Endothelial cell of umbilical vein (primary cell): ENCODE measurements around the gene PHC2. TPM values are rescaled to one million over a fixed set of nuclear protein-coding genes. Genes with fewer than 3 reads are reported as not detected.

Experiments
- BruUV-seq: library from RNA; stranded (reverse); fragments of 400-500 nt; replicated peaks from 2 replicates; lab custom pipeline; 2021; lab: Mats Ljungman, UMichigan
- CTCF ChIA-PET: fragments of 300-600, 350-600 bp; sonication (Branson Sonifier 250); formaldehyde crosslinking; loops from one replicate; lab custom pipeline; 2021; ENCODE audit warnings: antibody characterized with exemption, inconsistent platforms; lab: Charles Lee
- POLR2A ChIA-PET: fragments of 300-600, 350-600 bp; sonication (Branson Sonifier 250); formaldehyde crosslinking; loops from one replicate; lab custom pipeline; 2021; ENCODE audit warnings: antibody characterized with exemption, inconsistent platforms; lab: Charles Lee
- DNase-seq: peaks from one replicate; pipeline ENCODE4 v3.0.0-alpha.2; 2011; ENCODE audit warnings: low read depth, low spot score
- FAIRE-seq: peaks from 2 replicates; lab custom pipeline; 2011; peaks lifted over from hg19 to GRCh38; lab: Jason Lieb, UNC
- H2AFZ ChIP-seq: 2 replicates; pipeline ENCODE4 v1.6.0; 2012; ENCODE audit warnings: low read depth, low read length, control low read depth, inconsistent platforms
- H3K27ac ChIP-seq: 2 replicates; pipeline ENCODE4 v1.5.1; 2011; ENCODE audit warnings: low read depth, mild to moderate bottlenecking, control low read depth, low read length, moderate library complexity; ENCODE audit not compliant: insufficient read depth
- H3K27me3 ChIP-seq, 2 experiments: 2 replicates each; pipeline versions ENCODE4 v1.6.0 to v1.6.1; 2011; ENCODE audit warnings: low read length in 2 of 2, mixed read lengths in 1 of 2; ENCODE audit not compliant: control insufficient read depth in 2 of 2, insufficient read depth in 2 of 2
- H3K36me3 ChIP-seq, 2 experiments: 2 replicates in 1 of 2; 3 replicates in 1 of 2; pipeline ENCODE4 v1.5.1; 2011; ENCODE audit warnings: low read length in 2 of 2, mild to moderate bottlenecking in 1 of 2, moderate library complexity in 1 of 2; ENCODE audit not compliant: control insufficient read depth in 2 of 2, insufficient read depth in 2 of 2; ENCODE audit errors: extremely low read depth in 1 of 2
- H3K4me1 ChIP-seq: 3 replicates; pipeline ENCODE4 v1.5.1; 2011; ENCODE audit warnings: mild to moderate bottlenecking, low read length; ENCODE audit not compliant: control insufficient read depth, insufficient read depth; ENCODE audit errors: extremely low read depth
- H3K4me2 ChIP-seq: 2 replicates; pipeline ENCODE4 v1.6.1; 2011; ENCODE audit warnings: low read length, control low read depth, mixed read lengths; ENCODE audit not compliant: insufficient read depth
- H3K4me3 ChIP-seq, 3 experiments: fragments of 200-600 bp in 1 of 3; sonication (generic), shearing (Covaris generic) in 1 of 3; replicated peaks in 1 of 3; 2 replicates each; pipeline ENCODE4 v1.5.1; 2011 to 2016; ENCODE audit warnings: control low read depth in 3 of 3, low read length in 3 of 3, mild to moderate bottlenecking in 2 of 3, inconsistent platforms in 1 of 3, low read depth in 1 of 3, moderate library complexity in 1 of 3; ENCODE audit not compliant: insufficient read depth in 1 of 3
- H3K79me2 ChIP-seq: 2 replicates; pipeline ENCODE4 v1.6.0; 2012; ENCODE audit warnings: low read length, inconsistent platforms; ENCODE audit not compliant: control insufficient read depth, insufficient read depth
- H3K9ac ChIP-seq: replicated peaks from 2 replicates; pipeline ENCODE3; 2011; ENCODE audit warnings: low read length, control low read depth; ENCODE audit not compliant: insufficient read depth; ENCODE audit errors: extremely low read depth
- H3K9me1 ChIP-seq: replicated peaks from 3 replicates; pipeline ENCODE4 v1.6.0; 2011; ENCODE audit warnings: mild to moderate bottlenecking, low read length; ENCODE audit not compliant: control insufficient read depth, insufficient read depth; ENCODE audit errors: extremely low read depth
- H3K9me3 ChIP-seq: replicated peaks from 2 replicates; pipeline ENCODE4 v1.5.1; 2012; ENCODE audit warnings: low read length, inconsistent platforms; ENCODE audit not compliant: control insufficient read depth, insufficient read depth
- H4K20me1 ChIP-seq: replicated peaks from 2 replicates; pipeline ENCODE3; 2011; ENCODE audit warnings: mild to moderate bottlenecking, low read length; ENCODE audit not compliant: control insufficient read depth, insufficient read depth; ENCODE audit errors: extremely low read depth
- EZH2 ChIP-seq: IDR thresholded peaks from 2 replicates; pipeline ENCODE4 v1.6.1; 2012; ENCODE audit warnings: borderline replicate concordance, low read depth, mild to moderate bottlenecking, moderate library complexity, low read length, inconsistent platforms; ENCODE audit not compliant: severe bottlenecking
- FOS ChIP-seq: IDR thresholded peaks from 2 replicates; pipeline ENCODE4 v1.6.1; 2011; ENCODE audit warnings: mild to moderate bottlenecking, low read length, moderate library complexity, borderline replicate concordance; ENCODE audit not compliant: insufficient read depth
- GATA2 ChIP-seq: IDR thresholded peaks from 2 replicates; pipeline ENCODE4 v1.7.0; 2011; ENCODE audit warnings: low read depth, mild to moderate bottlenecking, moderate library complexity, mixed read lengths, low read length; ENCODE audit not compliant: insufficient read length, insufficient read depth
- JUN ChIP-seq: IDR thresholded peaks from 2 replicates; pipeline ENCODE4 v1.6.1; 2011; ENCODE audit warnings: borderline replicate concordance, low read depth; ENCODE audit not compliant: insufficient read length, insufficient read depth
- MYC ChIP-seq: IDR thresholded peaks from one replicate; pipeline ENCODE4 v1.6.1; 2011; ENCODE audit warnings: mild to moderate bottlenecking, low read depth, low read length
- POLR2A ChIP-seq: IDR thresholded peaks from 2 replicates; pipeline ENCODE4 v1.6.1; 2012; ENCODE audit warnings: low read depth, mild to moderate bottlenecking, control low read depth, low read length
- POLR2AphosphoS5 ChIP-seq: IDR thresholded peaks from 2 replicates; pipeline ENCODE4 v1.6.1; 2012; ENCODE audit warnings: low read depth, mild to moderate bottlenecking, control low read depth, low read length, moderate library complexity; ENCODE audit not compliant: insufficient read depth
- dilution Hi-C: fragments of 300-500 bp; cut with MboI; formaldehyde crosslinking; loops from one replicate; pipeline ENCODE4 v1.15.0; 2019; ENCODE audit warnings: low sequenced_read_pairs; ENCODE audit not compliant: extremely low pct_ligation_motif_present
- intact Hi-C: fragments of 100-400 bp; cut with micrococcal nuclease; formaldehyde crosslinking; loops from one replicate; pipeline ENCODE4 v1.10.0; 2022
- polyA plus RNA-seq, 4 experiments: library from polyadenylated mRNA; depleted of rRNA in 3 of 4; stranded (reverse) in 3 of 4; unstranded in 1 of 4; fragments of >200 nt; gene quantifications; 2 replicates each; pipeline versions ENCODE4 v1.2.1 to v1.2.3, GENCODE V29; 2011 to 2012; ENCODE audit warnings: missing spikeins in 1 of 4
- total RNA-seq: library from RNA; stranded (reverse); gene quantifications from 2 replicates; pipeline ENCODE4 v1.2.3, GENCODE V29; 2021
- TF ChIP-seq, protein P1 (sequence below), 2 donors: IDR thresholded peaks; 1 replicate in 1 of 2; 2 replicates in 1 of 2; pipeline ENCODE4 v1.5.1; 2011; ENCODE audit warnings: low read length in 2 of 2, mild to moderate bottlenecking in 2 of 2, moderate library complexity in 2 of 2, control low read depth in 1 of 2, inconsistent platforms in 1 of 2, low read depth in 1 of 2; ENCODE audit not compliant: insufficient read depth in 1 of 2; ENCODE audit errors: extremely low read depth in 1 of 2
- TF ChIP-seq, protein P2 (sequence below): IDR thresholded peaks from 2 replicates; pipeline ENCODE4 v1.6.1; 2011; ENCODE audit not compliant: insufficient read depth, insufficient read length

The PHC2 gene
- total and polyA plus RNA-seq, 2 donors (not counting 3 experiments of a cell fraction or from before 2014, with no cell fraction given), result 65.6 to 79.0 TPM

DNA sequence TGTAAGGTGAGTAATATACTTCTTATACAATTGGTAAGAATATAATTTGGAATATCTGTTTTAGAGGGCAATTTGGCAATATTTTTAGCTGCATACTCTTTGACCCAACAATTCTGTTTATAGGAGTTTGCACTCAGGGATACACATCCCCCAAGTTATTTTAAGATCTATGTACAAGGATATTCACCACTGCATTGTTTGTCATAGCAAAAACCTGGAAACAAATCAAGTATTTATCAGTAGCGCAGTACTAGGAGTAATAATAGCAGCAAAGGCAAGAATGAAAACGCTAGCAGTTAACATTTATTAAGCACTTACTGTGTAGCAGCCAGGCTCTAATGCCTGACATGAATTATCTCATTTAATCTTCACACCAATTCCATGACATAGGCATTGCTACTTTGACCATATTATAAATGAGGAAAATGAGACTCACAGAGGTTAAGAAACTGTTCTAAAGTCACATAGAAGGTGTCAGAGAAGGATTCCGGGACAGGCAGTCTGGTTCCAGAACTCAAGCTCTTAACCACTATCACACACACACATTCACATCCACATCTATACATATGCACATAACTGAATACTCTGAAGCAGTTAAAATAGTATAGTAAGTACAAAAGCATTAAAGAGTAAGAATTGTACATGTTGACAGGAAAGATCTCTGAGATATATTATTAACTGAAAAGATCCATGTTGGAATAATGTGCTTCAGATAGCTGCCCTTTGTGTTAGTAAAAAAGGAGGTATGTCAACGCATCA is 30.6 kb downstream of the PHC2 start:
- H3K79me2 ChIP-seq, result no peaks in the 10 kb centered on the region
- no peak overlapping the region for H3K4me3 ChIP-seq
- H3K9me3 ChIP-seq, result no peaks in the 10 kb centered on the region
- ChIA-PET CTCF (interaction anchor here (1.2 to 1.9 kb wide), 2 partner anchors 11 to 56 kb away, joined by 3 to 8 read pairs; no protein-coding TSS in a partner anchor), POLR2A (no interaction called here)
- TF ChIP-seq EZH2 (no peak), JUN (no peak), POLR2AphosphoS5 (no peak), MYC (no peak), GATA2 (no peak), POLR2A (no peak), FOS (no peak)
- TF ChIP-seq, protein P1, sequence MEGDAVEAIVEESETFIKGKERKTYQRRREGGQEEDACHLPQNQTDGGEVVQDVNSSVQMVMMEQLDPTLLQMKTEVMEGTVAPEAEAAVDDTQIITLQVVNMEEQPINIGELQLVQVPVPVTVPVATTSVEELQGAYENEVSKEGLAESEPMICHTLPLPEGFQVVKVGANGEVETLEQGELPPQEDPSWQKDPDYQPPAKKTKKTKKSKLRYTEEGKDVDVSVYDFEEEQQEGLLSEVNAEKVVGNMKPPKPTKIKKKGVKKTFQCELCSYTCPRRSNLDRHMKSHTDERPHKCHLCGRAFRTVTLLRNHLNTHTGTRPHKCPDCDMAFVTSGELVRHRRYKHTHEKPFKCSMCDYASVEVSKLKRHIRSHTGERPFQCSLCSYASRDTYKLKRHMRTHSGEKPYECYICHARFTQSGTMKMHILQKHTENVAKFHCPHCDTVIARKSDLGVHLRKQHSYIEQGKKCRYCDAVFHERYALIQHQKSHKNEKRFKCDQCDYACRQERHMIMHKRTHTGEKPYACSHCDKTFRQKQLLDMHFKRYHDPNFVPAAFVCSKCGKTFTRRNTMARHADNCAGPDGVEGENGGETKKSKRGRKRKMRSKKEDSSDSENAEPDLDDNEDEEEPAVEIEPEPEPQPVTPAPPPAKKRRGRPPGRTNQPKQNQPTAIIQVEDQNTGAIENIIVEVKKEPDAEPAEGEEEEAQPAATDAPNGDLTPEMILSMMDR (IDR thresholded peaks at IDR 0.05; ENCODE audit: extremely low read depth in 1 of 2, insufficient read depth in 1 of 2, low read depth in 1 of 2, low read length in 2 of 2), result no peak
- TF ChIP-seq, protein P2, sequence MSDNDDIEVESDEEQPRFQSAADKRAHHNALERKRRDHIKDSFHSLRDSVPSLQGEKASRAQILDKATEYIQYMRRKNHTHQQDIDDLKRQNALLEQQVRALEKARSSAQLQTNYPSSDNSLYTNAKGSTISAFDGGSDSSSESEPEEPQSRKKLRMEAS, result no peak
- no peak overlapping the region for H3K9ac ChIP-seq
- no peak overlapping the region for H3K4me2 ChIP-seq
- H3K27ac ChIP-seq, result no peak overlapping the region
- H2AFZ ChIP-seq, result no peak overlapping the region
- dilution Hi-C loops, result no loop called here
- BruUV-seq, result no TSS peak
- no peaks in the 10 kb centered on the region for H4K20me1 ChIP-seq
- FAIRE-seq (no peak), DNase-seq (no peak)
- no peaks in the 10 kb centered on the region for H3K9me1 ChIP-seq
- no peaks in the 10 kb centered on the region for H3K36me3 ChIP-seq
- no peaks in the 10 kb centered on the region for H3K27me3 ChIP-seq
- H3K4me1 ChIP-seq, result no peaks in the 10 kb centered on the region
- intact Hi-C loops, result no loop called here
